ENCODE data around the gene POLE. TPM values are rescaled to one million over a fixed set of nuclear protein-coding genes. Genes with fewer than 3 reads are reported as not detected.

POLE gene
- total and polyA plus RNA-seq, 2 experiments from 2014 or later: 26.6 to 34.2 TPM

DNA sequence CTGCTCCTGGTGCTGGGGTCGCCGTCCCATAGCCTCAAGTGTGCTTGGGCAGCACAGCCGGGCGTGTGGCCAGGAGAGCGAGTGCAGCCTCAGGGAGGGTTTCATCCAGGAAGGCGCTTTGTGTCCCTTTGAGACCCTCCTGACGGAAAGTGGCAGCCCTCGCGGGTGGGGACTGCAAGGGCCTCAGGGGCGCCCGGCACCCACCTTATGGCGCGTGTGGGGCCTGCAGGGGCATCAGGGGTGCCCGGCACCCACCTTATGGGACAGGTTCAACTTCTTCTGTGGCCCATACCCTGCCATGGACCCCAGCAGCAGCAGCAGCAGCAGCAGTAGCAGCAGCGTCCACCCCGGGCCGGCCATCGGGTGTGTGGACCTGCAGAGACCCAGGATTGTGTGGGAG is 81.2 kb downstream of the POLE start:
- no peaks in the 10 kb centered on the region for H3K9me2 ChIP-seq (replicated peaks; ENCODE audit: insufficient read depth)
- H3K27ac ChIP-seq: no peak overlapping the region
- no peaks in the 10 kb centered on the region for H3K9me3 ChIP-seq (ENCODE audit: low read depth)
- DNase-seq (ENCODE audit: low spot score): no peak
- TF ChIP-seq, protein P1, sequence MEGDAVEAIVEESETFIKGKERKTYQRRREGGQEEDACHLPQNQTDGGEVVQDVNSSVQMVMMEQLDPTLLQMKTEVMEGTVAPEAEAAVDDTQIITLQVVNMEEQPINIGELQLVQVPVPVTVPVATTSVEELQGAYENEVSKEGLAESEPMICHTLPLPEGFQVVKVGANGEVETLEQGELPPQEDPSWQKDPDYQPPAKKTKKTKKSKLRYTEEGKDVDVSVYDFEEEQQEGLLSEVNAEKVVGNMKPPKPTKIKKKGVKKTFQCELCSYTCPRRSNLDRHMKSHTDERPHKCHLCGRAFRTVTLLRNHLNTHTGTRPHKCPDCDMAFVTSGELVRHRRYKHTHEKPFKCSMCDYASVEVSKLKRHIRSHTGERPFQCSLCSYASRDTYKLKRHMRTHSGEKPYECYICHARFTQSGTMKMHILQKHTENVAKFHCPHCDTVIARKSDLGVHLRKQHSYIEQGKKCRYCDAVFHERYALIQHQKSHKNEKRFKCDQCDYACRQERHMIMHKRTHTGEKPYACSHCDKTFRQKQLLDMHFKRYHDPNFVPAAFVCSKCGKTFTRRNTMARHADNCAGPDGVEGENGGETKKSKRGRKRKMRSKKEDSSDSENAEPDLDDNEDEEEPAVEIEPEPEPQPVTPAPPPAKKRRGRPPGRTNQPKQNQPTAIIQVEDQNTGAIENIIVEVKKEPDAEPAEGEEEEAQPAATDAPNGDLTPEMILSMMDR (IDR thresholded peaks at IDR 0.05; ENCODE audit: poor library complexity): no peak
- no peak for TF ChIP-seq EZH2phosphoT487 (IDR thresholded peaks at IDR 0.05; ENCODE audit: low read depth, severe bottlenecking, unreplicated experiment)
- no peak for TF ChIP-seq EZH2 (IDR thresholded peaks at IDR 0.05; ENCODE audit: borderline replicate concordance)
- H4K20me1 ChIP-seq (ENCODE audit: insufficient read depth, poor library complexity, severe bottlenecking): no peaks in the 10 kb centered on the region
- H3K4me1 ChIP-seq (ENCODE audit: insufficient read depth): no peaks in the 10 kb centered on the region
- no peak overlapping the region for H3K4me3 ChIP-seq
- H3K36me3 ChIP-seq (replicated peaks; ENCODE audit: insufficient read depth, low read depth): no peaks in the 10 kb centered on the region
- no peaks in the 10 kb centered on the region for H3K79me2 ChIP-seq
- 88% methylated on average over 14 of the region's 18 CpGs for WGBS (ENCODE audit: low lambda C conversion rate, missing lambda C conversion rate)
- no peak overlapping the region for H3K4me2 ChIP-seq
- H2AFZ ChIP-seq: no peak overlapping the region
- H3K27me3 ChIP-seq: peaks cover 36% of the 10 kb centered on the region

DNA sequence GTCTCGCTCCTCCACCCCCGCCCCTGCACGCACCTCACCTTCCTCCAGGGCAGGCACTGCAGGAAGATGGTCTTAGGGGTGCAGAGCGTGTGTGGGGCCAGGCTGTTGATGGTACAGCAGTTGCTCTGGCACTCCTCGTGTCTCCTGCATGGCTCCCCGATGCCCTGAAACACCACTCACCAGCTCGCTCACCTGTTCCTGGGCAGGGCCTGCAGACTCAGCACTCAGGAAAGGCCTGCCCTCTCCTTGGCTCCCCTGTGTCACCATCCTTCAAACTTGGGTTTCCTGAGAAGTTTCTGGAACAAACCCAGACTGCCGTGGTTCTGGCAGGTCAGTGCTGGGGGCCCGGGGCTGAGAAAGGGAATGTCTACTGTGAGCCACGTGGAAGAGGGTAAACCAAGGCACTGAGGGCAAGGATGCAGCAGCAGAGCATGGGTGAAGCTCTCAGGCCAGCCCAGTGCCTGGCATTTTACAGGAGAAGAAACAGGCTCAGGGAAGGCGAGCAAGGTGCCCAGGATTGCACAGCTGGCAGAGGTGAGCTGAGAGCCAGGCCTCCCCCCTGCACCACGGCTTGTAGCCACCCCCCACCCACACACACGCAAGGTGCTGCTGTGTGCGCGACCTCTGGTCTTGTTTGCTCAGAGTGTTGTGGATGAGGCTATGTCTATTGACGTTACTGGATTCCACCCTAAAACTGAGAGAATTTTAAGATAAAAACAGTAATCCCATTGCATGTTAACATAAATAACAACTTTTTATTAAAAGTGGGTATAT is 82.3 kb downstream of the POLE start:
- Histone ChIP-seq H3K27me3 (peaks cover 35% of the 10 kb centered on the region), H3K79me2 (no peaks in the 10 kb centered on the region), H3K36me3 (replicated peaks; ENCODE audit: insufficient read depth, low read depth) (no peaks in the 10 kb centered on the region), H3K9me3 (ENCODE audit: low read depth) (no peaks in the 10 kb centered on the region), H3K4me2 (no peak overlapping the region), H4K20me1 (ENCODE audit: insufficient read depth, poor library complexity, severe bottlenecking) (no peaks in the 10 kb centered on the region), H3K4me3 (no peak overlapping the region), H2AFZ (no peak overlapping the region), H3K4me1 (ENCODE audit: insufficient read depth) (no peaks in the 10 kb centered on the region), H3K27ac (no peak overlapping the region), H3K9me2 (replicated peaks; ENCODE audit: insufficient read depth) (no peaks in the 10 kb centered on the region)
- no peak for DNase-seq (ENCODE audit: low spot score)
- TF ChIP-seq, protein P1 (IDR thresholded peaks at IDR 0.05; ENCODE audit: poor library complexity): no peak
- no peak for TF ChIP-seq EZH2 (IDR thresholded peaks at IDR 0.05; ENCODE audit: borderline replicate concordance)
- no peak for TF ChIP-seq EZH2phosphoT487 (IDR thresholded peaks at IDR 0.05; ENCODE audit: low read depth, severe bottlenecking, unreplicated experiment)
- WGBS (ENCODE audit: low lambda C conversion rate, missing lambda C conversion rate): 78% methylated on average over 15 of the region's 16 CpGs

DNA sequence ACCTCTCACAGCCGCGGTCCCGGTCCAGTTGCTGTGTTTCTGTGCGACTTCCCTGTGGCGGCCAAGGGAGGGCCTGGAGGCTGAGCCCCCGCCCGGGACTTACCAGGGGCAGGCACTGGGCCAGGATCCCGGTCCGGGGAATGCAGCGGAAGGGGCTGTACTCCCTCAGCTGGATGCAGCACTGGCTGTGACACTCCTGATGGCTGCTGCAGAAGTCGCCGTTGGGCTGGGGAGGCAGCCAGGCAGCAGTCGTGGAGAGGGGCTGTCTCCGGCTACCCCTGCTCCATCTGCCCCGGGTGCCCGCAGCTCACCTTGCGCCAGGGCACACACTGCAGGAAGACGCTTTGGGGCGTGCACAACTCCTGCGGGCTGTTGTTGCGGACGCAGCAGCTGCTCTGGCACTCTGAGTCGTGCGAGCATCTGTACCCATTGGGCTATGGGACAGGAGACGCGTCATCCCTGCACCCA is 83.0 kb downstream of the POLE start:
- H3K79me2 ChIP-seq: no peaks in the 10 kb centered on the region
- no peak overlapping the region for H2AFZ ChIP-seq
- peaks cover 38% of the 10 kb centered on the region for H3K27me3 ChIP-seq
- H3K9me2 ChIP-seq (replicated peaks; ENCODE audit: insufficient read depth): no peaks in the 10 kb centered on the region
- no peak overlapping the region for H3K27ac ChIP-seq
- H3K4me1 ChIP-seq (ENCODE audit: insufficient read depth): no peaks in the 10 kb centered on the region
- TF ChIP-seq, protein P1 (IDR thresholded peaks at IDR 0.05; ENCODE audit: poor library complexity): no peak
- TF ChIP-seq EZH2phosphoT487 (IDR thresholded peaks at IDR 0.05; ENCODE audit: low read depth, severe bottlenecking, unreplicated experiment): no peak
- TF ChIP-seq EZH2 (IDR thresholded peaks at IDR 0.05; ENCODE audit: borderline replicate concordance): no peak
- DNase-seq (ENCODE audit: low spot score): no peak
- H4K20me1 ChIP-seq (ENCODE audit: insufficient read depth, poor library complexity, severe bottlenecking): no peaks in the 10 kb centered on the region
- no peak overlapping the region for H3K4me3 ChIP-seq
- no peak overlapping the region for H3K4me2 ChIP-seq
- H3K36me3 ChIP-seq (replicated peaks; ENCODE audit: insufficient read depth, low read depth): no peaks in the 10 kb centered on the region
- no peaks in the 10 kb centered on the region for H3K9me3 ChIP-seq (ENCODE audit: low read depth)
- WGBS (ENCODE audit: low lambda C conversion rate, missing lambda C conversion rate): 88% methylated on average over 25 of the region's 26 CpGs

All from hepatocyte (in vitro differentiated cells).